ENCODE measurements around the gene PJVK.

PJVK gene

DNA sequence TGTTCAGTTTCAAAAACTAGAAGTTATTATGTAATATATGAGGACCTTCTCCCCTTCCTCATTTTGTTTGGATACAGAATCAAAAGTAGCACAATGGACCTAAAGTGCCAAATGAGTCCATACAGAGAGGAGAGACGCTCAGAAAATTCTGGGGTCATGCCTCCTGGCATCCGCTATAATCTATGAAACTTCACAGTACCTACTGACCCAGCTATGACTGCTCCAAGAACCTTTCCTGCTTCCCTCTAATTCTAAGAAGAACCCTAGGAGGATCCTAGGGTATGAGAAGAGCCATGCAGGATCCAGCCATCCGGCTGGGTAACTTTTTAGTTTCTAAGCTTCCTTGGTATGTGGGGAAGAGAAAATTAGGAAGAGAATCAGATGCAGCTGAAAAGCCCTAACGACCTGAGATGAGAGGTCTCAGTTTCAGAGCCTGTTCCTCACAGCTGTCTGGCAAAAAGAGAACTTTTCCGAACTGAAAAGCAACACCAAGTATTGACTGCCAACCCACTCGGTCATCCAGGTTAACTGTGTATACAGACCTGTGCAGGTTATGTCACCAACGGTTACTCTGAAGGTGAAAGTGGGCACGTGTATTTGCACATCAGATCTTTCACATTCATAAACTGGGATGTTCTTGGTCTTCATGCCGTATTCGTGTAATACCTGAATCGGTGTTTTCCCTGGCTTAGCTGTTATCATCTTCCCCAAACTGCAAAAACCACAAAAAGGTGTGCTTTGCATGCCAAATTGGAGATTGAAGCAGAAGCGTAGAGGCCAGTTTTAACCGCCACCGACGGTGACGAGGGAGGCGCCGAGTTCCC is 1.3 kb upstream of the PJVK start:
- Histone ChIP-seq H3K4me1 (ENCODE audit: control insufficient read depth, low read length) (peaks cover 29% of the 10 kb centered on the region), H3F3A (ENCODE audit: control insufficient read depth, insufficient read depth) (0 out of 2 replicates have a peak, but pooled peaks cover 4% of the 10 kb centered on the region), H3K9me3 (ENCODE audit: control insufficient read depth, insufficient read depth, low read length) (no peaks in the 10 kb centered on the region), H3K36me3 (ENCODE audit: control insufficient read depth, low read length) (peaks cover 47% of the 10 kb centered on the region), H3K4me3 (ENCODE audit: low read length) (peak overlapping the region; percentile 93), H3K4me2 (ENCODE audit: low read length) (peak overlapping the region; percentile 79), H3K27me3 (ENCODE audit: control insufficient read depth, low read length) (no peaks in the 10 kb centered on the region), H3K9me2 (replicated peaks; ENCODE audit: control insufficient read depth, low read length) (no peaks in the 10 kb centered on the region), H3K27ac (ENCODE audit: low read depth, low read length) (peak overlapping the region; percentile 79), H3K79me2 (ENCODE audit: control insufficient read depth, low read length) (peaks cover 34% of the 10 kb centered on the region), H4K20me1 (ENCODE audit: control insufficient read depth, insufficient read depth, low read depth, low read length) (peaks cover 6% of the 10 kb centered on the region; the same call in 1 of the 2 replicates)
- TF ChIP-seq EZH2phosphoT487 (IDR thresholded peaks at IDR 0.05; ENCODE audit: borderline replicate concordance, low read length): no peak
- TF ChIP-seq, protein P1, sequence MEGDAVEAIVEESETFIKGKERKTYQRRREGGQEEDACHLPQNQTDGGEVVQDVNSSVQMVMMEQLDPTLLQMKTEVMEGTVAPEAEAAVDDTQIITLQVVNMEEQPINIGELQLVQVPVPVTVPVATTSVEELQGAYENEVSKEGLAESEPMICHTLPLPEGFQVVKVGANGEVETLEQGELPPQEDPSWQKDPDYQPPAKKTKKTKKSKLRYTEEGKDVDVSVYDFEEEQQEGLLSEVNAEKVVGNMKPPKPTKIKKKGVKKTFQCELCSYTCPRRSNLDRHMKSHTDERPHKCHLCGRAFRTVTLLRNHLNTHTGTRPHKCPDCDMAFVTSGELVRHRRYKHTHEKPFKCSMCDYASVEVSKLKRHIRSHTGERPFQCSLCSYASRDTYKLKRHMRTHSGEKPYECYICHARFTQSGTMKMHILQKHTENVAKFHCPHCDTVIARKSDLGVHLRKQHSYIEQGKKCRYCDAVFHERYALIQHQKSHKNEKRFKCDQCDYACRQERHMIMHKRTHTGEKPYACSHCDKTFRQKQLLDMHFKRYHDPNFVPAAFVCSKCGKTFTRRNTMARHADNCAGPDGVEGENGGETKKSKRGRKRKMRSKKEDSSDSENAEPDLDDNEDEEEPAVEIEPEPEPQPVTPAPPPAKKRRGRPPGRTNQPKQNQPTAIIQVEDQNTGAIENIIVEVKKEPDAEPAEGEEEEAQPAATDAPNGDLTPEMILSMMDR (IDR thresholded peaks at IDR 0.05; ENCODE audit: low read depth, low read length, poor library complexity, severe bottlenecking): no peak

DNA sequence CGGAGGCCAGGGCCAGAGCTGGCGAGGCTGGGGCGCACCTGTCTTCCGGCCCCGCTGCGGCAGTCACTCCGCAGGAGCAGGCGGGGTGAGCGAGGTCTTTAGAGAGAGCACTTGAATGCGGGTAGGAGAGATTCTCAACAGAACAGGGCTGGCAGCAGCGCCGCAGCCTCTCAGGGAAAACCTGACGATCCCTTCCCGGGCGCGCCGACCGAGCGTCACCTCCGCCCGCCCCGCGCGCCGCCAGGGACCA is 729 bp upstream of the PJVK start:
- Histone ChIP-seq H3K79me2 (ENCODE audit: control insufficient read depth, low read length) (peaks cover 34% of the 10 kb centered on the region), H3K4me2 (ENCODE audit: low read length) (peak overlapping the region; percentile 79), H3K4me3 (ENCODE audit: low read length) (peak overlapping the region; percentile 93), H3K36me3 (ENCODE audit: control insufficient read depth, low read length) (peaks cover 42% of the 10 kb centered on the region), H3K27ac (ENCODE audit: low read depth, low read length) (peak overlapping the region; percentile 79), H3K27me3 (ENCODE audit: control insufficient read depth, low read length) (no peaks in the 10 kb centered on the region), H3K9me2 (replicated peaks; ENCODE audit: control insufficient read depth, low read length) (no peaks in the 10 kb centered on the region), H3F3A (ENCODE audit: control insufficient read depth, insufficient read depth) (0 out of 2 replicates have a peak, but pooled peaks cover 4% of the 10 kb centered on the region), H4K20me1 (ENCODE audit: control insufficient read depth, insufficient read depth, low read depth, low read length) (peaks cover 6% of the 10 kb centered on the region; the same call in 1 of the 2 replicates), H3K4me1 (ENCODE audit: control insufficient read depth, low read length) (peaks cover 29% of the 10 kb centered on the region), H3K9me3 (ENCODE audit: control insufficient read depth, insufficient read depth, low read length) (no peaks in the 10 kb centered on the region)
- TF ChIP-seq EZH2phosphoT487 (IDR thresholded peaks at IDR 0.05; ENCODE audit: borderline replicate concordance, low read length): no peak
- TF ChIP-seq, protein P1 (IDR thresholded peaks at IDR 0.05; ENCODE audit: low read depth, low read length, poor library complexity, severe bottlenecking): no peak

DNA sequence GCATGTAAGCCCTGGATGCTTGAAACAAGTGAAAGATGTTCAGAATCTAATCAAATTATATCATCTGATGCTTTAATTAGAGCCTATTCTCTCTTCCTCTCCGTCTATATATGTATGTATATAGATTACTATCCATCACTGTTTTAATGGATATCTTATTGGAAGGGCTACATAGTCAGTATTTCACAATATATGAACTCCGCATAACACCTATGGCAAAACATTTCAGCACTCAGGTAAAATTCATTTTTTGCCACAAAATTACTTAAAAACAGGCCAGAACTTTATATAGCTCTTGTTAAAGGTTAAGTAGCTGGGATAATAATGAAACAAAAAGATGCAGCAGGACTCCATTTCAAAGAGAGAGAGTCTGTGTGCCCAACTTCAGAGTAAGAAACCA is 1.2 kb downstream of the PJVK start:
- Histone ChIP-seq H3K27me3 (ENCODE audit: control insufficient read depth, low read length) (no peaks in the 10 kb centered on the region), H3F3A (ENCODE audit: control insufficient read depth, insufficient read depth) (0 out of 2 replicates have a peak, but pooled peaks cover 2% of the 10 kb centered on the region), H3K4me2 (ENCODE audit: low read length) (peak overlapping the region; percentile 79), H3K36me3 (ENCODE audit: control insufficient read depth, low read length) (peaks cover 29% of the 10 kb centered on the region), H3K9me2 (replicated peaks; ENCODE audit: control insufficient read depth, low read length) (no peaks in the 10 kb centered on the region), H3K9me3 (ENCODE audit: control insufficient read depth, insufficient read depth, low read length) (no peaks in the 10 kb centered on the region), H3K4me1 (ENCODE audit: control insufficient read depth, low read length) (peaks cover 29% of the 10 kb centered on the region), H3K79me2 (ENCODE audit: control insufficient read depth, low read length) (peaks cover 29% of the 10 kb centered on the region), H4K20me1 (ENCODE audit: control insufficient read depth, insufficient read depth, low read depth, low read length) (peaks cover 6% of the 10 kb centered on the region; the same call in 1 of the 2 replicates), H3K4me3 (ENCODE audit: low read length) (peak overlapping the region; percentile 93), H3K27ac (ENCODE audit: low read depth, low read length) (no peak overlapping the region)
- TF ChIP-seq EZH2phosphoT487 (IDR thresholded peaks at IDR 0.05; ENCODE audit: borderline replicate concordance, low read length): no peak
- TF ChIP-seq, protein P1 (IDR thresholded peaks at IDR 0.05; ENCODE audit: low read depth, low read length, poor library complexity, severe bottlenecking): no peak
